ENCODE measurements around the gene CFAP45. TPM values are rescaled to one million over a fixed set of nuclear protein-coding genes. Genes with fewer than 3 reads are reported as not detected.

The CFAP45 gene
- total and polyA plus RNA-seq, 2 of the 8 experiments (the other 6 are each of a cell fraction or from before 2014, with no cell fraction given) = 0.05 TPM; not detected in 1

GRCh38 chr1:159835862-159836525 is 64.0 kb downstream of the CFAP45 start (continued):
- TF ChIP-seq RXRA (IDR thresholded peaks at IDR 0.05; ENCODE audit: insufficient read depth, low read depth, low read length) = no peak

All from H1 (cell line).